Measurements from ENCODE around the gene UQCR11.

UQCR11 gene

GRCh38 chr19:1567116-1567847 lies 38.0 kb downstream of the UQCR11 start:
- no peak for DNase-seq (ENCODE audit: low spot score)

- DNase-seq (ENCODE audit: low spot score): peak; percentile 74
These were observed 38.7 kb downstream of the UQCR11 start for GRCh38 chr19:1566392-1567115.

GRCh38 chr19:1563251-1563650 lies 42.0 kb downstream of the UQCR11 start:
- DNase-seq (ENCODE audit: low spot score): no peak

- DNase-seq (ENCODE audit: low spot score): no peak
These were observed 43.9 kb downstream of the UQCR11 start for GRCh38 chr19:1561236-1561842.

- DNase-seq (ENCODE audit: low spot score): no peak
These were observed 44.9 kb downstream of the UQCR11 start for GRCh38 chr19:1560286-1560882.

- no peak for DNase-seq (ENCODE audit: low spot score)
These were observed 46.7 kb downstream of the UQCR11 start for GRCh38 chr19:1558552-1558951.

DNA sequence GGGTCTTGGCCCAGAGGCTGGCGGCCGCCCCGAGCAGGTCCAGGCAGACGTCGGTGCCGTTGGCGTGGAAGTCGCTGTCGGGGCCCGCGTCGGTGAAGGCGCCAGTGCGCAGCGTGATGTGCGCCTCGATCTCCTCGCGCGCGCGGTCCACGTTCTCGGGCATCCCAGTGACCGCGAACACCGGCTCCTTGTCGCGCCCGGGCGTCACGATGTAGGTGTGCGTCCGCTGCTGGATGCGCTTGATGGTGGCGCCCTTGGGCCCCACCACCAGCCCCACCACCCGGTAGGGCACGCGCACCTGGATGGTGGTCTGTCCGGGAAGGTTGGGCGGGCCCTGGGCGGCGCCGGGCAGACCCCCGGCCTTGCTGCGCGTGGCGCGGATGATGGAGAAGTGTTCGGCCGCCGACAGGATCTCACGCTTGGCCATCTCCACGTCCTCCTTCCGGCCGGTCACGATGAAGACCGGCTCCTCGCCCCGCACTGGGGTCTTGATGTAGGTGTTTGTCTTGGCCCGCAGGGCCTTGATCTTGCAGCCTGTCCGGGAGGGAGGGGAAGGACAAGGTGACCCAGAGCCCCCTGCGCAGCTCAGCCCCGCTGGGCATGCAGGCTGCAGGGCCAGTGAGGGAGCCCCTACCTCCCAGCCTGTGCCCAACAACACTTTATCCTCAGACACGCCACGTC lies 48.7 kb downstream of the UQCR11 start:
- no peak for DNase-seq (ENCODE audit: low spot score)

DNA sequence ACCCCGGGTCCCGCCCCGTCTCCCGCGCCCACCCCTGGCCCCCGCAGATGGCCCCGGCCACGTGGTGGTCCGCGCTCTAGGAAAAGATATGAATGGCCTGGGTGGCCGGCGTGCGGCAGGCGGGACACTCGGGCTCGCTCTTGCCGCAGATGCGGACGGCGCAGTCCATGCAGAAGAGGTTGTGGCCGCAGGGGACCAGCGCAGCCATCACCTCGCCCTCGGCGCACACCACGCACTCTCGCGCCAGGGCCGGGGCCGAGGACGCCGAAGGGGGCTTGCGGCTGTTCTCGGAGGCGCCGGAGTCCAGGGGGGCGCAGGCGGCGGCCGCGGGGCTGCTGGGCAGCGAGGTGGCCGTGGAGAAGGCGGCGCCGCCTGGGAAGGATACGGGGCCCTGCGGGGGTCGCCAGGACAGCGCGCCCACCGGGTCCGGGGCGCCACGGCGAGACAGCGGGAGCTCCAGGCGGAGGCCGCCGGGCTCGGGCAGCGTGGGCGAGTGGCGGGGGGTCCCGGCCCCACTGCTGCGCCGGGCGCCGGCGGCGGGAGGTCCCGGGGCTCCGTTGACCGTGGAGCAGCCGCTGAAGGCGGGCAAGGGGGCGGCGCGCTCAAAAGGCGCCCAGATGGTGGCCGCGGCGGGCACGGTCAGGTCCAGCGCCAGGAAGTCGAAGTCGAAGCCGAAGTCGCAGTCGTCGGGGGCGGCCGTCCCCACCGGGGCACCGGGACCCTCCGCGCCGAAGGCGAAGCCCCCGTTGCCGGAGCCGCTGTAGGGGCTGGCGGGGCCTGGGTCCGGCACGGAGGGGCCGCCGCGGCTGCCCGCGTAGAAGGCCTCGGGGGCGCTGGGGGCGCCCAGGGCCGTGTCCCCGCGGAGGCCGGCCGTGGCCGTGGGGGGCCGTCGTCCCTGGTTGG lies 49.5 kb downstream of the UQCR11 start:
- DNase-seq (ENCODE audit: low spot score): no peak

GRCh38 chr19:1554968-1555367 lies 50.3 kb downstream of the UQCR11 start:
- no peak for DNase-seq (ENCODE audit: low spot score)

- DNase-seq (ENCODE audit: low spot score): no peak
These were observed 51.8 kb downstream of the UQCR11 start for GRCh38 chr19:1553415-1553814.

- no peak for DNase-seq (ENCODE audit: low spot score)
These were observed 53.9 kb downstream of the UQCR11 start for GRCh38 chr19:1551068-1552040.

GRCh38 chr19:1549332-1549945 lies 55.8 kb downstream of the UQCR11 start:
- no peak for DNase-seq (ENCODE audit: low spot score)
